ENCODE data around the gene GLT1D1.

GLT1D1 gene

GRCh38 chr12:129005829-129006228 is 152.6 kb downstream of the GLT1D1 start:
- DNase-seq, result no peak
- Mint-ChIP-seq H3K9me3 (peaks cover 4% of the 10 kb centered on the region), H3K27ac (no peak overlapping the region), H3K4me3 (no peak overlapping the region), H3K36me3 (ENCODE audit: low read depth) (no peaks in the 10 kb centered on the region), H3K27me3 (ENCODE audit: low read depth, poor library complexity) (peaks cover 4% of the 10 kb centered on the region), H3K4me1 (peaks cover 8% of the 10 kb centered on the region)
- no peak for TF ChIP-seq CTCF (IDR thresholded peaks at IDR 0.05)

GRCh38 chr12:129009833-129010622 is 156.8 kb downstream of the GLT1D1 start:
- H3K9me3 Mint-ChIP-seq, result no peaks in the 10 kb centered on the region
- TF ChIP-seq CTCF (IDR thresholded peaks at IDR 0.05), result no peak
- H3K27ac Mint-ChIP-seq, result no peak overlapping the region
- H3K36me3 Mint-ChIP-seq (ENCODE audit: low read depth), result no peaks in the 10 kb centered on the region
- DNase-seq, result no peak
- peaks cover 13% of the 10 kb centered on the region for H3K27me3 Mint-ChIP-seq (ENCODE audit: low read depth, poor library complexity)
- no peak overlapping the region for H3K4me3 Mint-ChIP-seq
- H3K4me1 Mint-ChIP-seq, result no peaks in the 10 kb centered on the region

GRCh38 chr12:129016159-129016558 is 162.9 kb downstream of the GLT1D1 start:
- Mint-ChIP-seq H3K27me3 (ENCODE audit: low read depth, poor library complexity) (peaks cover 13% of the 10 kb centered on the region), H3K9me3 (peaks cover 25% of the 10 kb centered on the region), H3K4me3 (no peak overlapping the region), H3K36me3 (ENCODE audit: low read depth) (no peaks in the 10 kb centered on the region), H3K27ac (no peak overlapping the region), H3K4me1 (no peaks in the 10 kb centered on the region)
- DNase-seq, result no peak
- no peak for TF ChIP-seq CTCF (IDR thresholded peaks at IDR 0.05)

GRCh38 chr12:129025055-129025454 is 171.8 kb downstream of the GLT1D1 start:
- Mint-ChIP-seq H3K27ac (no peak overlapping the region), H3K4me3 (no peak overlapping the region), H3K27me3 (ENCODE audit: low read depth, poor library complexity) (peaks cover 2% of the 10 kb centered on the region), H3K4me1 (peaks cover 11% of the 10 kb centered on the region), H3K36me3 (ENCODE audit: low read depth) (no peaks in the 10 kb centered on the region), H3K9me3 (peaks cover 16% of the 10 kb centered on the region)
- TF ChIP-seq CTCF (IDR thresholded peaks at IDR 0.05), result no peak
- no peak for DNase-seq

- DNase-seq, result no peak
- Mint-ChIP-seq H3K9me3 (peaks cover 8% of the 10 kb centered on the region), H3K27ac (peak overlapping the region; percentile 36), H3K4me3 (no peak overlapping the region), H3K27me3 (ENCODE audit: low read depth, poor library complexity) (peaks cover 7% of the 10 kb centered on the region), H3K4me1 (peaks cover 30% of the 10 kb centered on the region), H3K36me3 (ENCODE audit: low read depth) (no peaks in the 10 kb centered on the region)
- TF ChIP-seq CTCF (IDR thresholded peaks at IDR 0.05), result no peak
These were observed 175.6 kb downstream of the GLT1D1 start for GRCh38 chr12:129028844-129029243.

Data from nephron progenitor cell (in vitro differentiated cells).